H54 (cell line): ENCODE results near the gene ACACB.
A peak's percentile ranks its signal among the peaks of the same experiment; 100 is the strongest.

Experiments used
- DNase-seq: peaks from one replicate; pipeline ENCODE4 v3.0.0; 2011; ENCODE audit warnings: low spot score, mixed read lengths; ENCODE audit not compliant: insufficient read length
- FAIRE-seq: peaks from 3 replicates; lab custom pipeline; 2011; peaks lifted over from hg19 to GRCh38; lab: Jason Lieb, UNC
- POLR2A ChIP-seq: IDR thresholded peaks from 2 replicates; pipeline ENCODE4 v1.6.1; 2011; ENCODE audit warnings: low read depth, mild to moderate bottlenecking, low read length

Gene ACACB

DNA sequence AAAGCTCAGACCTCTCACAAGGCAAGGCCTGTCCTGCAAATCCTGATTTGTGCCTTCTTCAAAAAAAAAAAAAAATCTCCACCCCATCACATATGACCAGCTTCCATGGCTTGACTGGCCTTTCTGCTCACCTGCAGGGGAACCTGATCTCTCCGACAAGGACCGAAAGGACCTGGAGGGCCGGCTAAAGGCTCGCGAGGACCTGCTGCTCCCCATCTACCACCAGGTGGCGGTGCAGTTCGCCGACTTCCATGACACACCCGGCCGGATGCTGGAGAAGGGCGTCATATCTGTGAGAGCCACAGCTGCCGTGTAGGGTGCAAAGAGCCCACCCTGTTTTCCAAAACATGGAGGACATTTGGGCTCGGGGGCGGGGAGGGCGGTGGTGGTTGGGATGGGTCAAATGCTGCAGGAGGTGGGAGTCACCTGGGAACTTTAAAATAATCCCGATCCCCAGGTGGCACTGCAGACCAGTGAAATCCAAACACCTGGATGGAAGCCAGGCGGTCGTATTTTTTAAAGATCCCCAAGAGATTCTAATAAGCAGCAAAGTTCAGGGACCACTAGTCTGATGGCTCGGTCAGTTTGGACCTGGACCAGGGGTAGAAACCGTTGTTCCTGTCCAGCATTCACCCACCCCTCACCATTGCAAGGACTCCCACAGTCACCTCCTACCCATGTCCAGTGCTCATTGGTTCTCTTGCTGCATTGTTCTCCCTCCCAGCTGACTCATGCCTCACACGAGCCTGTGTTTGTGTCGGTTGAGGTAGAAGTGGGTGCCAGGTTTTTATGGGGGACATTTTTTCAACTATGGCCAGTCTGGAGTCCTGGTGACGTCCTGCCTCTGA is 147.9 kb downstream of the ACACB start:
- FAIRE-seq: no peak

GRCh38 chr12:109264943-109265650 is 148.7 kb downstream of the ACACB start:
- TF ChIP-seq POLR2A: no peak
- no peak for FAIRE-seq
- DNase-seq: no peak

More for the DNA sequence above, 147.9 kb downstream of the ACACB start:
- TF ChIP-seq POLR2A: no peak
- peak; percentile 49 for DNase-seq

GRCh38 chr12:109266106-109266879 is 149.9 kb downstream of the ACACB start:
- TF ChIP-seq POLR2A: no peak
- no peak for DNase-seq
- FAIRE-seq: no peak

GRCh38 chr12:109267361-109267760 is 151.0 kb downstream of the ACACB start:
- DNase-seq (no peak), FAIRE-seq (no peak)
- TF ChIP-seq POLR2A: no peak

- no peak for TF ChIP-seq POLR2A
- no peak for FAIRE-seq
- DNase-seq: no peak
Measured at GRCh38 chr12:109268896-109269295, 152.5 kb downstream of the ACACB start.

GRCh38 chr12:109269428-109269827 is 153.0 kb downstream of the ACACB start:
- FAIRE-seq (no peak), DNase-seq (no peak)
- no peak for TF ChIP-seq POLR2A

DNA sequence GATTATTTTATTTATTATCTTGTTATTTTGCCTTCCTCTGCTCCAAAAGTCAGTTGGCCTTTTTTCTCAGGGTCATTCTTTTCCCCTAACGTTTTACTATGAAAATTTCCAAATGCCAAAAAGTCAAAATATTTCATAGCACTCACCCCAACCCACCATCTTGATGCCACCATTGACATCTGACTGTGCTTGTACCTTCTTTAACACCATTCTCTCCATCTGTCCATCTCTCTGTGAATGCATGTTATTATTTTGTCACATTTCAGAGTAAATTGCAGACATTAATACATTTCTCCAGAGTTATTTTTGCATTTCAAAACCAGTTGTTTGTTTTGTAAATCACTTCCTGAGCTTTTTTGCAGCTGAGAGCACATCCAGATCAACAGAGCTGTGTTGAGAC is 154.1 kb downstream of the ACACB start:
- no peak for TF ChIP-seq POLR2A
- DNase-seq (no peak), FAIRE-seq (no peak)

GRCh38 chr12:109271418-109271817 is 155.0 kb downstream of the ACACB start:
- DNase-seq: no peak
- FAIRE-seq: no peak
- no peak for TF ChIP-seq POLR2A

GRCh38 chr12:109273354-109273753 is 157.0 kb downstream of the ACACB start:
- FAIRE-seq (no peak), DNase-seq (no peak)
- TF ChIP-seq POLR2A: no peak

DNA sequence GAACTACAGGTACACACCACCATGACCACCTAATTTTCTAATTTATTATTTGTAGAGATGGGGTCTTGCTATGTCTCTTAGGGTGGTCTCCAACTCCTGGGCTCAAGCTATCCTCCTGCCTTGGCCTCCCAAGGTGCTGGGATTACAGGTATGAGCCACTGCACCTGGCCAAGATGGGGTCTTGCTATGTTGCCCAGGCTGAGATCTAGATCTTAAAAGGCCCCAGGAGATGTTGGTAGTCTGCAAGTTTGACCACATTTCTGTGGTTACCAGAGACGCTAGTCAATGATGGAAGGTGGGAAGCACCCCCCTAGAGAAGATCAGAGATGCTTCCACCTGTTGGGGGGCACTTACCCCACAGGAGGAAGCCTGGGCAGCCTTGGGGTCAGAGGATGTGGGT is 158.0 kb downstream of the ACACB start:
- FAIRE-seq (no peak), DNase-seq (no peak)
- no peak for TF ChIP-seq POLR2A

- no peak for TF ChIP-seq POLR2A
- FAIRE-seq: no peak
Measured at GRCh38 chr12:109275173-109275572, 158.8 kb downstream of the ACACB start.

DNA sequence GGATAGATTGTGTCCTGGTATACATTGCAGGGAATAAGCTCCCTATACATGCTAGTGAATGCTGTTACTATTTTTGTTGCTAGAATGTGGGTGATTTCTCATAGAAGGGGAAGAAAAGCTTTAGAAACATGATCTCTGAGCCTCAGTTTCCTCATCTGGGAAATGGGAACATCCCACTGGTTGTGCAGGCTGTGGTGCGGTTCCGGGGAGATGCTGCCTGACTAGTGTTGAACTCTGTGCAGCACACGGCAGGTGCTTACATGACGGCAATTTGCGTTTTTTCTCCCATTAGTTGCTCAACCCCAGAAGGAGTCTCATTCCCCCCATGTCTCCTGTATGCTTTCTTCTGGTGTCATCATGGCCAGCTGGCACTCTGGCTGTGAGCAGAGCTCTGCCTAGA is 159.8 kb downstream of the ACACB start:
- TF ChIP-seq POLR2A: no peak
- no peak for FAIRE-seq

More at GRCh38 chr12:109275173-109275572, 158.8 kb downstream of the ACACB start:
- DNase-seq: no peak

GRCh38 chr12:109277255-109277898 is 161.0 kb downstream of the ACACB start:
- FAIRE-seq (no peak), DNase-seq (no peak)
- no peak for TF ChIP-seq POLR2A

More for the DNA sequence above, 159.8 kb downstream of the ACACB start:
- DNase-seq: no peak
